Raji (cell line): Measurements from ENCODE around the gene CABLES2.

Experiments used
- POLR2A ChIP-seq: IDR thresholded peaks from 2 replicates; pipeline ENCODE4 v1.6.1; 2011; ENCODE audit warnings: low read depth, low read length, control low read depth; ENCODE audit not compliant: insufficient read depth

Gene CABLES2

GRCh38 chr20:62392621-62393334 lies 14.3 kb downstream of the CABLES2 start:
- TF ChIP-seq POLR2A: no peak

- TF ChIP-seq POLR2A: no peak
These were observed 15.0 kb downstream of the CABLES2 start for GRCh38 chr20:62392077-62392418.

- no peak for TF ChIP-seq POLR2A
These were observed 15.7 kb downstream of the CABLES2 start for GRCh38 chr20:62391165-62392076.

- no peak for TF ChIP-seq POLR2A
These were observed 16.5 kb downstream of the CABLES2 start for GRCh38 chr20:62390317-62391164.

GRCh38 chr20:62389601-62390087 lies 17.4 kb downstream of the CABLES2 start:
- no peak for TF ChIP-seq POLR2A

- 0 out of 2 replicates have a peak, but pooled peaks have one; percentile 30 for TF ChIP-seq POLR2A
These were observed 18.1 kb downstream of the CABLES2 start for GRCh38 chr20:62388839-62389600.

GRCh38 chr20:62387933-62388635 lies 19.0 kb downstream of the CABLES2 start:
- no peak for TF ChIP-seq POLR2A

GRCh38 chr20:62387219-62387913 lies 19.7 kb downstream of the CABLES2 start:
- no peak for TF ChIP-seq POLR2A

GRCh38 chr20:62386383-62387218 lies 20.5 kb downstream of the CABLES2 start, which contains the start of gene RPS21:
TSS of gene RPS21 (plus strand) at chr20:62387103. CDS start at chr20:62387339, 236 bp downstream.
- TF ChIP-seq POLR2A: peak; percentile 91

- TF ChIP-seq POLR2A: peak; percentile 46
These were observed 24.5 kb downstream of the CABLES2 start for GRCh38 chr20:62382306-62383198.

- TF ChIP-seq POLR2A: no peak
These were observed 25.2 kb downstream of the CABLES2 start for GRCh38 chr20:62381842-62382241.
